Hepatocyte (in vitro differentiated cells): ENCODE results near the gene SERPINB13. TPM values are rescaled to one million over a fixed set of nuclear protein-coding genes. Genes with fewer than 3 reads are reported as not detected.

Experiments
- DNase-seq: peaks from one replicate; pipeline ENCODE4 v3.0.0-alpha.2; 2016; ENCODE audit warnings: low spot score
- H2AFZ ChIP-seq: fragments of 200-600 bp; sonication (generic); 2 replicates; pipeline ENCODE4 v1.6.0; 2016; ENCODE audit warnings: antibody characterized with exemption, mild to moderate bottlenecking
- H3K27ac ChIP-seq: fragments of 200-600 bp; sonication (generic); 2 replicates; pipeline ENCODE4 v1.5.1; 2016; ENCODE audit warnings: mild to moderate bottlenecking
- H3K27me3 ChIP-seq: fragments of 200-600 bp; sonication (generic); 2 replicates; pipeline ENCODE4 v1.6.1; 2016
- H3K36me3 ChIP-seq: fragments of 200-600 bp; sonication (generic); replicated peaks from 2 replicates; pipeline ENCODE4 v1.5.1; 2016; ENCODE audit warnings: low read depth; ENCODE audit not compliant: insufficient read depth
- H3K4me1 ChIP-seq: fragments of 200-600 bp; sonication (generic); 2 replicates; pipeline ENCODE4 v1.5.1; 2016; ENCODE audit warnings: mild to moderate bottlenecking, moderate library complexity; ENCODE audit not compliant: insufficient read depth
- H3K4me2 ChIP-seq: fragments of 200-600 bp; sonication (generic); 2 replicates; pipeline ENCODE4 v1.6.0; 2016
- H3K4me3 ChIP-seq: fragments of 200-600 bp; sonication (generic); 2 replicates; pipeline ENCODE4 v1.5.1; 2016; ENCODE audit warnings: mild to moderate bottlenecking
- H3K79me2 ChIP-seq: fragments of 200-600 bp; sonication (generic); 2 replicates; pipeline ENCODE4 v1.6.0; 2017; ENCODE audit warnings: mild to moderate bottlenecking
- H3K9me2 ChIP-seq: fragments of 200-600 bp; sonication (generic); replicated peaks from 2 replicates; pipeline ENCODE4 v1.6.0; 2017; ENCODE audit warnings: mild to moderate bottlenecking; ENCODE audit not compliant: insufficient read depth
- H3K9me3 ChIP-seq: fragments of 200-600 bp; sonication (generic); 2 replicates; pipeline ENCODE4 v1.5.1; 2016; ENCODE audit warnings: low read depth, mild to moderate bottlenecking
- H4K20me1 ChIP-seq: fragments of 200-600 bp; sonication (generic); 2 replicates; pipeline ENCODE4 v1.6.0; 2016; ENCODE audit warnings: mild to moderate bottlenecking; ENCODE audit not compliant: insufficient read depth, poor library complexity, severe bottlenecking
- CTCF ChIP-seq: fragments of 200-600 bp; sonication (generic); IDR thresholded peaks from 2 replicates; pipeline ENCODE4 v1.5.1; 2016; ENCODE audit warnings: antibody characterized with exemption, mild to moderate bottlenecking; ENCODE audit not compliant: poor library complexity
- EZH2 ChIP-seq: fragments of 200-600 bp; sonication (generic); IDR thresholded peaks from 2 replicates; pipeline ENCODE4 v1.6.1; 2016; ENCODE audit warnings: antibody characterized with exemption, mild to moderate bottlenecking, borderline replicate concordance
- EZH2phosphoT487 ChIP-seq: fragments of 200-600 bp; sonication (generic); IDR thresholded peaks from one replicate; pipeline ENCODE4 v1.6.1; 2018; ENCODE audit warnings: antibody characterized with exemption, mild to moderate bottlenecking, low read depth, moderate library complexity; ENCODE audit not compliant: unreplicated experiment, severe bottlenecking
- WGBS: methylation state at CpG from one replicate; pipeline ENCODE4 v1.1.6; 2016; ENCODE audit warnings: low lambda C conversion rate; ENCODE audit errors: missing lambda C conversion rate; 5-methylcytosine and 5-hydroxymethylcytosine counted together
- polyA plus RNA-seq: library from polyadenylated mRNA; unstranded; fragments of >200 nt; fragmentation: Nextera tagmentation; extraction: Ambion mirVana; gene quantifications from 2 replicates; pipeline ENCODE4 v1.2.1, GENCODE V29; 2016
- total RNA-seq: library from RNA; depleted of rRNA; stranded (reverse); fragments of >200 nt; gene quantifications from 2 replicates; pipeline ENCODE4 v1.2.3, GENCODE V29; 2014

Gene SERPINB13
- total and polyA plus RNA-seq, 2 experiments from 2014 or later, result 0.28 TPM; not detected in 1

DNA sequence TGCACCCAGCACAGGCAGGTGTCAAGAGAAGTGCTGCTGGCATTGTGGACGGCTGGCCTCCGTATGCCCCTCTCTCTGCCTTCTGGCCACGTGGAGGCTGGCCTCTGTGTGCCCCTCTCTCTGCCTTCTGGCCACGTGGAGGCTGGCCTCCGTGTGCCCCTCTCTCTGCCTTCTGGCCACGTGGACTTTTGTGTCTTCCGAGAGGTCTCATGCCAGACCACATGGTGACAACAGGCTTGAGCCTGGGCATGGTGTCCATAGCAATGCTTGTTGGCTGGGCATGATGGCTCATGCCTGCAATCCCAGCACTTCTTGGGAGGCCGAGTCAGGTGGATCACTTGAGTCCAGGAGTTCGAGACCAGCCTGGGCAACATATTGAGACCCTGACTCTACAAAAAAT, 19.3 kb upstream of the SERPINB13 start:
- Histone ChIP-seq H3K79me2 (no peaks in the 10 kb centered on the region), H4K20me1 (no peaks in the 10 kb centered on the region), H3K36me3 (no peaks in the 10 kb centered on the region), H3K9me2 (no peaks in the 10 kb centered on the region), H3K4me2 (no peak overlapping the region), H3K4me3 (no peak overlapping the region), H3K9me3 (no peaks in the 10 kb centered on the region), H3K4me1 (no peaks in the 10 kb centered on the region), H2AFZ (no peak overlapping the region), H3K27me3 (no peaks in the 10 kb centered on the region), H3K27ac (no peak overlapping the region)
- no peak for DNase-seq
- no peak for TF ChIP-seq EZH2
- no peak for TF ChIP-seq EZH2phosphoT487
- no peak for TF ChIP-seq CTCF
- 83% methylated on average over 9 of the region's 9 CpGs for WGBS

- 85% methylated on average over 6 of the region's 6 CpGs for WGBS
- no peaks in the 10 kb centered on the region for H4K20me1 ChIP-seq
- no peaks in the 10 kb centered on the region for H3K36me3 ChIP-seq
- H3K4me1 ChIP-seq, result no peaks in the 10 kb centered on the region
- DNase-seq, result no peak
- H3K9me2 ChIP-seq, result no peaks in the 10 kb centered on the region
- H3K27me3 ChIP-seq, result no peaks in the 10 kb centered on the region
- H3K4me3 ChIP-seq, result no peak overlapping the region
- H3K27ac ChIP-seq, result no peak overlapping the region
- no peak overlapping the region for H3K4me2 ChIP-seq
- no peaks in the 10 kb centered on the region for H3K79me2 ChIP-seq
- no peak for TF ChIP-seq CTCF
- TF ChIP-seq EZH2, result no peak
- H2AFZ ChIP-seq, result no peak overlapping the region
- H3K9me3 ChIP-seq, result no peaks in the 10 kb centered on the region
Measured at GRCh38 chr18:63570721-63571120, 16.4 kb upstream of the SERPINB13 start.

DNA sequence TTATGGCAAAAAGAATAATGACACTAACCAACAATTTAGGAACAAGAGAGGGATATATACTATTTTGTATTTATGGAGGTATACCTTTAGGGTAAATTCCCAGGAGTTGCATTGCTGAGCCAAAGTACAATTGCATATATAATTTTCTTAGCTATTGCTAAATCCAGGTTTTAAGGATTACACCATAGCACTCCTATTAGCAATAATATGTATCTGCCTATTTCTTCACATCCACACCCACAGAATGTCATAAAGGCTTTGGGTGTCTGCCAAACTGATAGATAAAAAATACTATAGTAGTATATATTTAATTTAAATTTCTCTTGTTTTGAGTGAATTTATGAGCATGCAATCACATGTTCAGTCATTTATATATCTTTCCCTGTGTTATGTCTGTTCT, 11.5 kb upstream of the SERPINB13 start:
- H3K79me2 ChIP-seq, result no peaks in the 10 kb centered on the region
- no peaks in the 10 kb centered on the region for H3K27me3 ChIP-seq
- no peak overlapping the region for H3K27ac ChIP-seq
- no peak overlapping the region for H2AFZ ChIP-seq
- no peaks in the 10 kb centered on the region for H3K4me1 ChIP-seq
- DNase-seq, result no peak
- H3K4me3 ChIP-seq, result no peak overlapping the region
- no peaks in the 10 kb centered on the region for H3K9me3 ChIP-seq
- TF ChIP-seq EZH2 (no peak), EZH2phosphoT487 (no peak), CTCF (no peak)
- no peaks in the 10 kb centered on the region for H3K9me2 ChIP-seq
- no peak overlapping the region for H3K4me2 ChIP-seq
- H4K20me1 ChIP-seq, result no peaks in the 10 kb centered on the region
- H3K36me3 ChIP-seq, result no peaks in the 10 kb centered on the region

DNA sequence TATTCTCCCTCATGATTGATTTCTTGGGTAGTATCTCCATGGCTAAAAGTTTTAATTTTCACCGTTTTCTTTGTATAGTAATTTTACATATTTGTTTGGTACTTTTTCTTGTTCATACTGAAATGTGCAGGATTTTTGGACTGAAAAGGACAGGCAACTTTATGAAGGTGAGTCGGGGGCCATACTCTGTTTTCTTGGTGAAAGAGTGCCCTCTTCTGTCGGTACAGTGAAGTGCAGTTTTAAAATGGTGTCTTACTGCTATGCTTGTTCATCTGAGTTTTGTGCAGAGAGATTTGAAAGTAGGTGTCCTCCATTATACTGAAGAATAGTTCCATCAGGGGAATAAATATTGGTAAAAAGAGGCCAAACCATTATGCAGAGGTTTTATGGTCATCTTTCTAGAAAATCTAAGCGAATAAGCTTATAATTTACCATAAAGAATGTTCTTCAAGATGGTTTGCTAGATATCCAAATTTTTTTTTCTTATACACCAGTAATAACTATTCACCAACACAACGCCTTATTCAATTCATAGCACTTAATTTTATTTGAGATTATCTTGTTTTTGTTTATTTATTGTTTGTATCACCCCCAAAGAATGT, 8.7 kb upstream of the SERPINB13 start:
- H3K4me3 ChIP-seq, result no peak overlapping the region
- WGBS, result 7% methylated on average over 5 of the region's 5 CpGs
- H3K27ac ChIP-seq, result no peak overlapping the region
- no peaks in the 10 kb centered on the region for H3K9me3 ChIP-seq
- no peaks in the 10 kb centered on the region for H3K36me3 ChIP-seq
- no peak overlapping the region for H3K4me2 ChIP-seq
- TF ChIP-seq EZH2phosphoT487 (no peak), CTCF (peak; percentile 68)
- H3K4me1 ChIP-seq, result no peaks in the 10 kb centered on the region
- no peaks in the 10 kb centered on the region for H3K27me3 ChIP-seq
- no peaks in the 10 kb centered on the region for H4K20me1 ChIP-seq
- DNase-seq, result peak; percentile 49
- H2AFZ ChIP-seq, result no peak overlapping the region
- no peaks in the 10 kb centered on the region for H3K9me2 ChIP-seq
- H3K79me2 ChIP-seq, result no peaks in the 10 kb centered on the region
